GM10847 (cell line): ENCODE results near the gene PRR5.

Experiments
- POLR2A ChIP-seq: IDR thresholded peaks from 2 replicates; pipeline ENCODE4 v1.6.1; 2011; ENCODE audit not compliant: insufficient read length; ENCODE audit errors: extremely low read depth

Gene PRR5

DNA sequence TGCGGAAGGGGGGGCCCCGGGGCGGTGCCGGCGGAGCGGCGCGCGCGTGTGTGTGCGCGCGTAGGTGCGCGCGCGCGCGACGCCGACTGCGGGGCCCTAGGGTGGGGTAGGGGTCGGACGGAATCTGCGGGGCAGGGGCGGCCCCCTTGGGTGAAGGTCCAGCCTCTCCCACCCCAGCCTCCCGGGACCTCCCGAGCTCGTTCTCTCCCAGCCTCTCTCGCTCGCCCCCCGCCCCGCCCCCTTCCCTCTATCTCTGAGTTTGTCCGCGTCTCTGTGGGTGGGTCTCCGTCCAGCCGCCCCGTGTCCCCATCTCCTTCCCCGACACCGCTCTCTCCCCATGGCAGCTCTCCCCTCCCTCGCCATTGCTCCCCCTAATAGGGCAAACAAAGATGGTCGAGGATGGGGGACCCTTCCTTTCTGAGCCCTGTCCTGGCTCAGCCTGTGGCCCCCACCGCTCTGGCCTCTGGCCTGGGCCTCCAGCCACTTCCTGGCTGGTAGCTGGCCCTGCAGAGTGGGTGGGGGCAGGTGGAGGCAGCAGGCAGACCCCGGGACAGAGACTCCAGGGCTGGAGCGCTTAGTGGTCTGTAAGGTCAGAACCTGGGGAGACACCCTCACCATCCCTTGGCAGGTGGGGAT lies 33.0 kb upstream of the PRR5 start:
- TF ChIP-seq POLR2A = no peak

GRCh38 chr22:44669561-44669976 lies 32.4 kb upstream of the PRR5 start:
- no peak for TF ChIP-seq POLR2A

DNA sequence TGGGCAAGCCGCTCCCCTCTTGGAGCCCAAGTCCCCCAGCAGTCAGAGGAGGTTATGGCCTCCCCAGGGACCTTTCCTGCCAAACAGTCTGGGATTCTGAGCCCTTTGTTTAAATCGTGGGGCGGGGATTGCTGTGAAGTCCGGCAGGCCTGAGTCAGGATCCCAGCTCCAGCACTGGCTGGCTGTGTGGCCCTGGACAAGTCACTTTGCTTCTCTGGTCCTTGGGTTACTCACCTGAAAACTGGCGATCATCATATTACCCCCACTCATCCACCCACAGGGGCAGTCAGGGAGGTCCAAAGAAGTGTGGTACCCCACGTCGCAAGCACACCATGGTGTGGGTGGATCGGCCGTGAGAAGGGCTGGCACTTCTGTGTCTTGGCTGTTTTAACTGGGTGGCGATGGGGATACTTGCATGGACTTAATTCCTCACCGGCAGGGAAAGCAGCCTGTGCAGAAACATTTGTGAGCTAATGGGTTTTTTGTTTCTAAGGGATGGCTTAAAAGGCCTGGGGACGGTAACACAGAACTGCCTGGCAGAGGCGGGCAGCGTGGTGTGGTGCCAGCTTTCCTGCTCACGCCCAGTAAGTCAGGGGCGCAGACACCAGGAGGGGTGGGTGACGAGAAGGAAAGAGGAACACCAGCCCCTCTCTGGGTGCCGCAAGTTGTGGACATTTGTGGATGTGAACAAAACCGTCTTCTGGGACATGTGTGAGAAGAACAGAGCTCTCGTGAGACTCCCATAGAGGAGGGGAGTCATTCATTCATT lies 31.6 kb upstream of the PRR5 start:
- no peak for TF ChIP-seq POLR2A

DNA sequence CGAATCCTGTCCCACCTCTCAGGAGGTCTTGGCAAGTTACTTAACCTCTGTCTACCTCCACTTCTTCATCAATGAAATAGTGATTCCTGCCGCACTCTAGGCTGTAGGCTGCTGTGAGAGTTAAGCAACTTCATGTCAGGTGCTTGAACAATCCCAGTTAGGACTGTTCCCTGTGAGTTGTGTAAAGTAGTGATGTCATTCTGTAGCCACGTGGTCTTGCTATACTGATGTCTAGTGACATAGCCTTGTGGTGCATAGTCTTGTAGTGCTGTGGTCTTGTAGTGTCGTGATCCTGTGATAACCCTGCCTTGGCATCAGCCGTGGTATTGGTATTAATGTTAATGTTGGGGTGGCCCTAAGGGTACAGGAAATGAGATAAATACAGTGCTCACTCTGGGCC lies 30.3 kb upstream of the PRR5 start:
- TF ChIP-seq POLR2A = no peak

DNA sequence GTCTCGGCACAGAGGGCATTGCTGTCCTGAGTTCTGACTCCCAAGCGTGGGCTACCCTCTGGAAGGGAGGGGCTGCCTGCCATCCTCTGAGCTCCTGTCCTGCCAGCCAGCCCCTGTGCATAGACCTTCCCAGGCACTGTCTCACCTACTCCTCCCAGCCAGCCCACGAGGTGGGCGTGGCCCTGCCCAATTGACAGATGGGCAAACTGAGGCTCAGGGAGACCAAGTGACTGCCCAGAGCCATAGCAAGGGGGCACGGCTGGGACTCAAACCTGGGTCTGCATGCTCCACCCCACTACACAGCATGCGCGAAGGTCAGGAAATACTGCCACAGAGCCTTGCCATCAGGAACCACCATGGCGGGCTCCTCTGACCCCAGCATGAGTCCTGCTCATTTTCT lies 29.4 kb upstream of the PRR5 start:
- TF ChIP-seq POLR2A = no peak

GRCh38 chr22:44673406-44673805 lies 28.6 kb upstream of the PRR5 start:
- TF ChIP-seq POLR2A = no peak

GRCh38 chr22:44676441-44677352 lies 25.3 kb upstream of the PRR5 start:
- no peak for TF ChIP-seq POLR2A

DNA sequence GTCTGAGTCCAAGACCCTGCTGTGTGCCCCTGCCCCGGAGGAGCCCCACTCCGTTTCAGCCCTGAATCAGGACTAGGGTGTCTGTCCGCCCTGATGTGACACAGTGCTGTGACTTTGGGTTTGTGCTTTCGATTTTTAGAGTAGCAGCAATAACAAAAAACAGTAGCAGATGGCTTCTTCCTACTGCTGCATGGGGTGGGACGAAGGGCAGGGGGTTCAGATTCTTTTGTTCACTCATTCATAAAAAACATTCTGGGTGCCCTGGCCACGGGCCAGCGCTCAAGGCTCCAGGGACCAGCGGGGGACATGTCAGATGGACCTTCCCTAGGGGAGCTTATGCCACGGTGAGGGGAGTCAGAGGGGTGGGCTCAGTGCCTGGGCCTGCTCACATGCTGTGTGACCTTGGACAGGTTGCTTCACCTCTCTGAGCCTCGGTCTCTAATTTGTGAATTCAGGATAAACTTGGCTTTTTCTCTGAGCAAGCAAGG lies 24.6 kb upstream of the PRR5 start:
- no peak for TF ChIP-seq POLR2A

DNA sequence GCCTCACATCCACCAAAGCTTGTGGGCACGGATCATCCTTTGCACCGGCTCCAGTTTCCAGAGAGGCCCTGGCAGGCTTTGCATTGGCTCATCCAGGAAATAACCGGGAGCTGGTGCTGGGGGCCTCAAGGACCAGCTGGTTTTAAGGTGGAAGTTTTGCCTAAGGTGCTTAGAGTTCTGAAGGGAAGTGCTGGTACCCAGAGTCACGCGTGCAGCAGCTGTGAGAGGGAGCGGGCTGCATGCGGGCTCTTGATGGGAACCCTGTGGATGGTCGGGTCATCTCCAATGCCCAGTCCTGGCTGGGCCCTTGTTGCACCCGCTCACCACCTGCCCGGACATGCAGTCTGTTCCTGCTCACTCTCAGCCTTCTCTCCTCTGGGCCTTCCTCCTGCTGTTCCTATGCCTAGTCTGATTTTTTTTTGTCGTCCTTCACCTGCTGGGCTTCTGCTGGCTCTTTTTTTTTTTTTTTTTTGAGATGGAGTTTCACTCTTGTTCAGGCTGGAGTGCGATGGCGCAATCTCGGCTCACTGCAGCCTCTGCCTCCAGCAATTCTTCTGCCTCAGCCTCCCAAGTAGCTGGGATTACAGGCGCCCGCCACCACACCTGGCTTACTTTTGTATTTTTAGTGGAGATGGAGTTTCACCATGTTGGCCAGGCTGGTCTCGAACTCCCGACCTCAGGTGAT lies 24.0 kb upstream of the PRR5 start:
- TF ChIP-seq POLR2A = no peak

DNA sequence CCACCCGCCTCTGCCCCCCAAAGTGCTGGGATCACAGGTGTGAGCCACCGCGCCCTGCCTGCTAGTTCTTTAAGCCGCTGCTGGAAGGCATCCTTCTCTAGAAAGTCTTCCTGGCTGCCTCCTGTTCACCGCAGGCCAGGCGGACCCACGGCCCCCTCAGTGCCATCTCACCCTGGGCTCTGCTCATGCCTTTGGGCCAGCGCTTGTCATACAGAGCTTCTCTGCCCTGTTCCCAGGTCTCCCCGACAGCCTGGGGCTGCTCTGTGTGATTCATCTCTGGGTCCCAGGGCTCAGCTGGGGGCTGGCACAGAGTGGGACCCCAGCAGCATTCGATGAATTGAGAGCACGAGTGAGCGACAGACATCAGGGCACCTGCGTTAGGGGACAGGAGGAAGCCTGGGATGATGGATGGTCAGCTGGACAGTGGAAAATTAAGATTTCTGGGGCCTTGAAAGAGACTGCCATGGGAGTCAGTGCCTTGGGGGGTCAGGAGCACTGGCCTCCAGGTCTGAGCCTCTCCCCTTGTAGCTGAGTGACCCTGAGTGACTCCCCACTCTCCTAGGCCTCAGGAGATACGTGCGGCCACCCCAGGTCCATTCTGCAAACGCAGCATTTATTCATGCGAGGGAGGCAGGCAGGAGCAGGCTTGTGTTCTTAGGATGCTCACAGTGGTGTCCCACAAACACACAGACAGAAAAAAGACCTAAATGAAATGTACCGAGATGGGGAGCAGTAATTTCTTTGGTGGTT lies 23.3 kb upstream of the PRR5 start:
- TF ChIP-seq POLR2A = no peak

- no peak for TF ChIP-seq POLR2A
Measured at GRCh38 chr22:44680058-44680457, 21.9 kb upstream of the PRR5 start.

DNA sequence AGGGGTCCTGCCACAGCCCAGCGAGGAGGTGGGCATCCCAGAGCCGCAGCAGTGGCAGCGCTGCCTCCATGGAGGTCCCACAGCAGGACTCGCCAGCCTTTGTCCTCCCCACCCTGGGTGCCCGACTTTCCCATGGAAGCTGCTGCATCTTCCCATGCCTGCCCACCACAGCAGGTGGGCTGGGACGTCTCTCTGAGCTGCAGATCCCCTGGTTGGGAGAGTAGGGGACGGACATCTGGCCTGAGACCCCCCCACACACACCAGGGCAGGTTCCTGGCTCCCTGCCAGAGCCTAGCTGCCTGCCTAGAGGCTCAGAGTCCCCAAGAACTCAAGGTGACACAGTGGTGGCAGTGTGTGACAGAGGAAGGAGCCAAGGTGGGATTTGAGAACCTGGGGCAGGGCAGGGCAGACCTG lies 21.5 kb upstream of the PRR5 start:
- no peak for TF ChIP-seq POLR2A

DNA sequence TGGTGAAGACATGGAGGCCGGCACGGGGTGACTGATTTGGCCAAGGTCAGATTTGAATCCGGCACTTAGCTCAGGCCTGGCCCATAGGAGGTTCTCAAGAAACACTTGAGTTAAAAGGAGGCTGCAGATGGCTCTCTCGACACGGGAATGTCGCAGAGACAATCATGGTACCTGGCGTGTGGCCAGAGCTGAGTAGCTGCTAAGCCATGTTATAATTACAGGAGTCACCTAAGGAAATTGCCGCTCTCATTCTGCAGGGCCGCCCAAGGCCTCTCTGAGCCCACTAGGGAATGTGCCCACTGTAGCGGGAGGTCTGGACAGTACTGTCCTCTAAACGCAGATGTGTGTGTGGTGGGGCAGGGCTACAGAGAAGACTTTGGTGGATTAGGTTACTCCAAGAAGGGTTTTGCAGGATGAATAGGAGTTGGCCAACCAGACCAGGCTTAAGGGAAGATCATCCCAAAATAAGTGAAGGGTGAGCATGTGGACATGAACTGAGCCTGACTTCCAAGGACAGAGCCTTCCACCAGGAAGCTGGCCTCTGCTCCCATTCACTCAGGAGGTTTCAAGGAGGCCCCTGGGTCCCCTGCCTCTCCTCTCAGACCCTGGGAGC lies 19.3 kb upstream of the PRR5 start:
- no peak for TF ChIP-seq POLR2A

DNA sequence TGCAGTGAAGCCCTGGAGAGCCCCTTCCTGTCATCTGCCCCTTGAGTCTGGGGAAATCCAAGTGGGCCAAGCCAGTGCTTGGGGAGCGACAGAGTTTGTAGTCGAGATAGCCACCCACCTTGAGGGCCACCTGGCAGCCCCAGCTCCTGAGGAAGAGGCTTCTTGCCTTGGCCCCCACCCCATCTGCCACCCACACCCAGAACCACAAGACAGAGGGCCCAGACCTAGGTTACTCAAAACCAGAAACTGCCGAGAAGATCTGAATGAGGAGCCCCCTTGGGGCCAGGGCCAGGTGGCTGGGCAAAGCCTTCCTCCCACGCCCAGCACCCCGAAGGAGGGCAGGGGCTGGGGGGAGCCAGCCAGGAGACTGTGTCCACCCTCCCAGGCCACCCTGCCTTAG lies 18.8 kb upstream of the PRR5 start:
- TF ChIP-seq POLR2A = no peak
